GM18858 (cell line): ENCODE results near the gene EFHD2.
"Not testable (repeated sequence)": the region's sequence is repeated elsewhere in the genome, so short reads cannot be mapped to it uniquely, and the experiment has no call there.

Experiments used
- ATAC-seq: cut with Tn5 transposase; IDR thresholded peaks from one replicate; pipeline ENCODE4 v1.9.1; 2021; ENCODE audit not compliant: unreplicated experiment

Gene EFHD2, protein sequence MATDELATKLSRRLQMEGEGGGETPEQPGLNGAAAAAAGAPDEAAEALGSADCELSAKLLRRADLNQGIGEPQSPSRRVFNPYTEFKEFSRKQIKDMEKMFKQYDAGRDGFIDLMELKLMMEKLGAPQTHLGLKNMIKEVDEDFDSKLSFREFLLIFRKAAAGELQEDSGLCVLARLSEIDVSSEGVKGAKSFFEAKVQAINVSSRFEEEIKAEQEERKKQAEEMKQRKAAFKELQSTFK

GRCh38 chr1:15409388-15410222 is at the start of gene EFHD2:
EFHD2 (plus strand) TSS chr1:15409888; CDS start chr1:15409972, 84 bp downstream.
- ATAC-seq, result peak; percentile 52

GRCh38 chr1:15360700-15361099 is 49.0 kb upstream of the EFHD2 start:
- ATAC-seq, result no peak

DNA sequence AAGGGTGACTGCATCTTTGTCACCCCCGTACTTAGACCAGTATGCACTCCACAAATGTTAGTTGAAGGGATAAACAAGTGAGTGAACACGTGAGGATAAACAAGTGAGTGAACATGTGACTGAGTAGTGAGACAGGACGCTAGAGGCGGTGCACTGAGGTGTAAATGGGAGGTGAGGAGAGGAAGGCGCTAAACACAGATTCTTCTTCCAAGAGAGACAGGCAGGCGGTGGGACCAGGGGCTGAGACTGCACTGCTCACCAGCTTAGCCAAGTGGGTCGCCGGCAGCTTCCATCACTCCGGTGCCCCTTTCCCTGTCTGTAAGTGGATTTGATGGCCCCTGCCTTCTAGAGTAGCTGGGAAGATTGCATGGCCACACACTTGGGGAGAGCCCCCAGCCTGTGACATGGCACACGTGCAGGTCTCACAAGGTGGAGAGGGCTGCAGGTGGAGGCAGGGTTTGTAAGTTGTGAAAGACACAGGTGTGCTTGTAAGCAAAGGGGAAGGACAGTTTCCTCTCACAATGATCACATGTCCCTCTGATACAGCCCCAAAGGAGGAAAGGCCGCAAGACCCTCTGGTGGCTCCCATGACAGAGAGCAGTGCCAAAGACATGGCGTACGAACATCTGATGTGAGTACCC is 47.5 kb upstream of the EFHD2 start:
- ATAC-seq, result no peak

DNA sequence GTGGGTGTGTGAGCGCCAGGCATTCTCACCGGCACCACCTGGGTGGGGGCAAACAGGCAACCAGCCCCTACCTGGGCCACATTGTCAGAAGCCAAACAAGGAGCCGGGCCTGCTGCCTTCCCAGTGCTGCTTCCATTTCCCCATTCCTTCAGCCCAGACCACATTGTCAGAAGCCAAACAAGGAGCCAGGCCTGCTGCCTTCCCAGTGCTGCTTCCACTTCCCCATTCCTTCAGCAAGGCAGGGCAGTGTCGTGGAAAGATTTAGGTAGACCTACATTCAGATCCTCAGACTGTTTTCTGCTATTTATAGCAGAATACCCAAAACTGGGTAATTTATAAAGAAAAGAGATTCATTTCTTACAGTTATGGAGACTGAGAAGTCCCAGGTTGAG is 47.0 kb upstream of the EFHD2 start:
- no peak for ATAC-seq

DNA sequence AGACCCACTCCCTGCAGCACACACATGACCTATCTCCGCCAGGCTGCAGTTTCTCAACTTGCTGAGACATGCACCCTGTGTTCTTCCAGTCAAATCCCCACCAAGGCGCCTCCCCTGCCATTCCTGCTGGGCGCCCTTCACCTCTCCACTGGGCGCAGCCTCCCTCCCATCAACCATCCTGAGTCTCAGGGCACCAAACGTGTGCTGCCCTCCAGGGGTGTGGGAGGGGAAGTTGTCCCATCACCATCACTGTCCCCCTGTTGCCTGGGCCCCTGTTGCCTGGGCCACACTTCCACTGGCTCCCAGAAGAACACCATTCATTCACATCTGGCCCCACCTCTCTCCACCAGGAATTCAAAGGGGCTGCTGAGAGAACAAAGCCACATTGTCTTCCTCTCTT is 44.9 kb upstream of the EFHD2 start:
- ATAC-seq, result no peak

GRCh38 chr1:15368888-15369287 is 40.8 kb upstream of the EFHD2 start:
- no peak for ATAC-seq

DNA sequence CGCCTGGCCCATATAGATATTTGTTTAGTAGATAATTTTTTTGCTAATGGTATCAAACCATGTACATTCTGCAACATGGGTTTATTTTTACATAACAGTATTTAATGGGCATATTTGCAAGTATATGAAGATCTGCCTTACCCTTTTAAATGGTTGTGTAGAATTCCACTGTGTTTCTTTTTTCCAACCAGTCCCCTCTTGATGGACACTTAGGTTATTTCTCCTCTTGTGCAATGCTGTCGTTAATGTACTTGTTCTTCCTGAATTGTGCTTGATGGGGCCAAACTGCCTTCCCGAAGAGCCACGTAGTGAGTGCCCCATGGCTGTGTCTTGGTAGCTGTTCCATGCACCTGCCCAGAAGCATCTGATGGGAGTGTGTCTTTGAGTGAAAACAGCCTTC is 39.4 kb upstream of the EFHD2 start:
- ATAC-seq, result no peak

GRCh38 chr1:15370781-15371520 is 38.7 kb upstream of the EFHD2 start:
- ATAC-seq, result no peak

GRCh38 chr1:15371610-15372545 is 37.8 kb upstream of the EFHD2 start:
- no peak for ATAC-seq

- no peak for ATAC-seq
Measured at GRCh38 chr1:15378729-15379128, 31.0 kb upstream of the EFHD2 start.

- ATAC-seq, result not testable (repeated sequence)
Measured at GRCh38 chr1:15379151-15379550, 30.5 kb upstream of the EFHD2 start.

DNA sequence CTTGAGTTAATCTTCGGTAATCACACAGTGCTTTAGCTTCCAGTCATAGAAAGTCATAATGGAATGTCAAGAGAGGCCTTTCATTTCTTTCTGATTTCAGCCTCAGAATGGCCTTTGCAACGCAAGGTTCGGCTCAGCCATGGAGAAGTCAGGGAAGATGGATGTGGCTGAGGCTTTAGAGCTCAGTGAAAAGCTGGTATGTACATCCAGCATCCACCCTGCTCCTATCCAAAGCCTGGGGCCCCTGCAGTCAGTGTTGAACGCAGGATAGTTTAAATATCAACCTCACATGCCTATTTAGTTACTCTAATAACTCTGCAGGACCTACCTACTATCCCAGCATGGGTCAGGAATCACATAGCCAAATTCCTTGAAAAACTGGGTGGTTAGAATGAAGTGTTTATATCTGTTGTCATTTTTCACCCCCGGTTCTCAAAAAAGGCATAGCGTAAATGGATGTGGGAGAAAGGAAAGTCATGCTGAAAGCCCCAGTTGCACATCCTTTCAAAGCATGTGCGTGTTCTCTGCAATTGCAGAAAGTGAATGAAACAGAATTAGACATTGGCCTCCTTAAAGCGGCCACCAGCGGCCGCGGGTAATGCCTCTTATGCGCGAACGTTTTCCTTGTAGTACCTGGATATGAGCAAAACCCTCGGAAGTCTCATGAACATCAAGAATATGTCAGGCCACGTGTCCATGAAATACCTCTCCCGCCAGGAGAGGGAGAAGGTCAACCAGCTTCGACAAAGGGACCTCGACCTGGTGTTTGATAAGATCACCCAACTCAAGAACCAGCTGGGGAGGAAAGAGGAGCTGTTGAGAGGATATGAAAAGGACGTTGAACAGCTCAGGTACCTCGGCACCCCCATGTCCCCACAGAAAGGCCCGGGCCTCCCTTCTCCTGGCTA is 28.8 kb upstream of the EFHD2 start:
- no peak for ATAC-seq

- ATAC-seq, result no peak
Measured at GRCh38 chr1:15381805-15382204, 27.9 kb upstream of the EFHD2 start.

GRCh38 chr1:15382601-15383518 is 26.8 kb upstream of the EFHD2 start:
- ATAC-seq, result no peak

DNA sequence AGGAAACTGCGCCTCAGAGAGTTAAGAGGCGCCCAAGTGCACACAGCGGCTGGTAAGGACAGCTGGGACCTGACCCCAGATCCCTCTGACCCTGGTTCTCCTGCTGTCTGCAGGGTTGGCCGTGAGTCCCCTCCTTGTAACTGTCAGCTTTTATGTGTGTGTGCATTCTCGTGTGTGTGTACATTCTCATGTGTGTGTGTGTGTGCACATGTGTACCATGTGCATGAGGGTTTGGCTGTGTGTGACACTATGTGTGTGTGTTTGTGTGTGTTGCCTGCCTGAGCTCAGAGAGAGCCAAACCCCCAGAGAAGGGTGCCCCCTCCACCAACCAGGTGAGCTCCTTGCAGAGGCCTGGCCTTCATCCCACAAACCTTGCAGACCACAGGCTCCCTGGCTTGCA is 25.9 kb upstream of the EFHD2 start:
- ATAC-seq, result no peak

GRCh38 chr1:15384301-15384901 is 25.3 kb upstream of the EFHD2 start:
- ATAC-seq, result no peak

DNA sequence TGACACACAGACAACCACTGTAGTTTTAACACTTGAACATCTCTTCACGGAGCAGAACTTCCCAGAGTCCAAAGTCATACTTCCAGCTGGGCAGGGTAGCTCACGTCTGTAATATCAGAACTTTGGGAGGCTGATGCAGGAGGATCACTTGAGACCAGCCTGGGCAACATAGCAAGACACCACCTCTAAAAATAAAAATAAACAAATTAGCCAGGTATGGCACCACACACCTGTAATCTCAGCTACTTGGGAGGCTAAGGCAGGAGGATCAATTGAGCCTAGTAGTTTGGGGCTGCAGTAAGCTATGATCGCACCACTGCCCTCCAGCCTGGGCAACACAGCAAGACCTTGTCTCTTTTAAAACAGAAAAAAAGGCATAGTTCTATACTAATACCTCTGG is 24.3 kb upstream of the EFHD2 start:
- no peak for ATAC-seq
